Measurements from ENCODE around the gene S100A16.

Gene S100A16

GRCh38 chr1:153560771-153561465 is 52.0 kb downstream of the S100A16 start:
- DNase-seq, result no peak

- DNase-seq, result no peak
These were observed 52.7 kb downstream of the S100A16 start for GRCh38 chr1:153560241-153560640.

GRCh38 chr1:153557877-153558276 is 55.1 kb downstream of the S100A16 start:
- DNase-seq, result no peak
